Islet of Langerhans (tissue), 1 donor: ENCODE data around the gene CCSAP.
"Not testable (repeated sequence)": the region's sequence is repeated elsewhere in the genome, so short reads cannot be mapped to it uniquely, and the experiment has no call there.

ENCODE experiments used
- FAIRE-seq: peaks from one replicate; lab custom pipeline; 2011; peaks lifted over from hg19 to GRCh38; lab: Jason Lieb, UNC

The CCSAP gene

GRCh38 chr1:229364207-229365065, 21.6 kb upstream of the CCSAP start:
- no peak for FAIRE-seq

- no peak for FAIRE-seq
Measured at GRCh38 chr1:229363723-229364122, 20.9 kb upstream of the CCSAP start.

- no peak for FAIRE-seq
Measured at GRCh38 chr1:229360420-229360819, 17.6 kb upstream of the CCSAP start.

GRCh38 chr1:229355661-229356060, 12.8 kb upstream of the CCSAP start:
- no peak for FAIRE-seq

- FAIRE-seq: no peak
Measured at GRCh38 chr1:229354226-229354625, 11.4 kb upstream of the CCSAP start.

- no peak for FAIRE-seq
Measured at GRCh38 chr1:229352975-229353374, 10.1 kb upstream of the CCSAP start.

- no peak for FAIRE-seq
Measured at GRCh38 chr1:229349463-229350385, 6.9 kb upstream of the CCSAP start.

GRCh38 chr1:229347528-229347927, 4.7 kb upstream of the CCSAP start:
- FAIRE-seq: no peak

- FAIRE-seq: no peak
Measured at GRCh38 chr1:229344937-229345684, 2.3 kb upstream of the CCSAP start.

- FAIRE-seq: no peak
Measured at GRCh38 chr1:229344139-229344538, 1.3 kb upstream of the CCSAP start.

- FAIRE-seq: no peak
Measured at GRCh38 chr1:229341774-229342655, 832 bp downstream of the CCSAP start.

GRCh38 chr1:229340496-229340895, 2.4 kb downstream of the CCSAP start:
- peak; percentile 21 for FAIRE-seq

- no peak for FAIRE-seq
Measured at GRCh38 chr1:229339520-229339919, 3.3 kb downstream of the CCSAP start.

GRCh38 chr1:229339086-229339485, 3.8 kb downstream of the CCSAP start:
- no peak for FAIRE-seq

- FAIRE-seq: no peak
Measured at GRCh38 chr1:229336345-229336744, 6.5 kb downstream of the CCSAP start.

GRCh38 chr1:229334716-229335115, 8.1 kb downstream of the CCSAP start:
- FAIRE-seq: no peak

- no peak for FAIRE-seq
Measured at GRCh38 chr1:229334269-229334668, 8.6 kb downstream of the CCSAP start.

GRCh38 chr1:229328598-229329362, 14.1 kb downstream of the CCSAP start:
- no peak for FAIRE-seq

GRCh38 chr1:229327765-229328164, 15.1 kb downstream of the CCSAP start:
- FAIRE-seq: not testable (repeated sequence)

- no peak for FAIRE-seq
Measured at GRCh38 chr1:229326601-229327000, 16.2 kb downstream of the CCSAP start.
